HG02623 (cell line): ENCODE results near the gene TBL3.
A peak's percentile ranks its signal among the peaks of the same experiment; 100 is the strongest.

Experiments
- ATAC-seq: cut with Tn5 transposase; IDR thresholded peaks from one replicate; pipeline ENCODE4 v1.9.1; 2021; ENCODE audit warnings: moderate library complexity; ENCODE audit not compliant: unreplicated experiment

Gene TBL3

GRCh38 chr16:1981398-1981836 is 9.6 kb downstream of the TBL3 start, which contains the start of gene NOXO1:
NOXO1 (minus strand) TSS chr16:1981469; CDS start chr16:1981179, 290 bp downstream.
- ATAC-seq = no peak

DNA sequence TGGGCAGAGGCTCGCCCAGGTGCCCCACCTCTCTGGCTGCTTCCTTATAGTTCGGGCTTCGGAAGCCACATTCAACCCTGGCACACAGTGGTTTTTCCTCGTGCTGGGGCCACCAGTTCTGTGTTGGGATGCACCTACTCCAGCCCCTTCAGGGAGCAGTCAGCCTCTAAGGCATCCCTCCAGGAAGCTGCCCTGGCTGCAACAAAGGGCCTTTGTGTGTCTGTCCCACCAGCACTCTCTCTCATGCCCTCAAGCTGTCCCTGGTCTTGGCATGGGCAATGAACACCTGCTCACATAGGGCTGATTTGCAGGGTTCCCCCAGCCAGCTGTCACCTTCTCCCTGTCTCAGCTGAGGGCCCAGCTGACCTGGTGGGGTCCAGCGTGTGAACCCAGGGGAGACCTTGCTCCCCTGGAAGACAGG is 10.2 kb downstream of the TBL3 start:
- no peak for ATAC-seq

GRCh38 chr16:1982991-1983543 is 11.2 kb downstream of the TBL3 start:
- ATAC-seq = no peak

DNA sequence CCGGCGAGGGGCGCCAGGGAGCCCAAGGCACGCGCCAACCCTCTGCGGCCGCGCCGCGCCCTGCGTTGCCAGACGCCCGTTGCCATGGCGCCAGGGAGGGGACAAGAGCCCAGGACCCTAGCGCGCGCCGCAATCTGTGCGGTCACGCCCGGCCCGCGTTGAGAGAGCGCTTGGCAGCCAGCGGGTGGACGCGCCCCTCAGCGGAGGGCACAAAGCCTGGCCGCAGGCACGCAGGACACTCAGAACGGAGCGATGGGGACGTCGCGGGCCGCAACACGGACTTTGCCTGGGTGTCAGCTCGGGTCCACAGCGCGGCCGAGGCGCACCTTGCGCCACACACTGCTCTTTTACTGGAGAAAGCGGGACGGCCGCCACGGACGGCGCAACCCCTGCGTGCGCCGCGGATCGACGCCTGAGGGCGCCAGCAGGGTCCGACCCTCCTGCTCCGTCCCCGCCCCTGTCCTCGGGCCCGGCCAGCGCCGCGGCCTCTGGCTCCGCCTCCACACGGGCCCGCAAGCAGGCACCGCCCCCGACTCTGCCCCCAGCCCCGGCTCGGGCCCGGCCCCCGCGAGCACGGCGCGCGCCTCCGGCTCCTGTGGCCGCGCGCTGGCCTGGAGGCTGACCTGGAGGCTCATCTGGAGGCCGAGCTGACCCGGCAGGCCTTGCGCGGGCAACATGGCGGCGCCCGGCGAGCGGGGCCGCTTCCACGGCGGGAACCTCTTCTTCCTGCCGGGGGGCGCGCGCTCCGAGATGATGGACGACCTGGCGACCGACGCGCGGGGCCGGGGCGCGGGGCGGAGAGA is 11.9 kb downstream of the TBL3 start, which contains the start of gene GFER:
Gene GFER, plus strand, starts transcription at position 650 of the 803 bp plus-strand sequence. Its CDS starts 26 bp downstream, at position 676.
- ATAC-seq = peak; percentile 70

DNA sequence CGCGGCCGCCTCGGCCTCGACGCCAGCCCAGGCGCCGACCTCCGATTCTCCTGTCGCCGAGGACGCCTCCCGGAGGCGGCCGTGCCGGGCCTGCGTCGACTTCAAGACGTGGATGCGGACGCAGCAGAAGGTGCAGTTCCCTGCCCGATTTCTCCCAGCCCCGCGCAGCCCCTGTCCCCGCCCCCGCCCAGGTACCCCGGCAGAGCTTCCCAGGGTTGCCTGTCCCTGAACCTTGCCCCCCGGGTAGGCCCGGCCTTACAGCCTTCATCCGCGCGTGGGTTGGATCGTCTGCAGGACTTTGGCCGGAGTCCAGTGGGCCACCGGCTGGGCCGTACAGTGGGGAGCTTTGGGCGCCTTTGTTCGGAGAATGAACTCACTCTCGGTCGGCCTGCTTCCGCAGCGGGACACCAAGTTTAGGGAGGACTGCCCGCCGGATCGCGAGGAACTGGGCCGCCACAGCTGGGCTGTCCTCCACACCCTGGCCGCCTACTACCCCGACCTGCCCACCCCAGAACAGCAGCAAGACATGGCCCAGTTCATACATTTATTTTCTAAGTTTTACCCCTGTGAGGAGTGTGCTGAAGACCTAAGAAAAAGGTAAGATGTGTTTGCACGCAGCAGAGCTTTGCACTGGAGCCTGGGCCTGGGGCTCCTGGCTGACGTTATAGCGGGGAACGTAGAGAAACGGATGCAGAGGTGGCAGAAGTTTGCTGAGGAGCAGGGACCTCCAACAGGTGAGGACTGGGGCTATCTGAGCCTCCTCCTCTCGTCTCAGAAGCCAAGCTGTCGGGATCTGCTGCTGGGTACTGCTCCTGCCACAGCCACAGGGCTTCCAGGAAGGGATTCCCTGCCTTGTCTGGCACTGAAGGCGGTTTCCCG is 12.7 kb downstream of the TBL3 start:
- ATAC-seq = no peak

- ATAC-seq = no peak
Observed at GRCh38 chr16:1985466-1986150, 13.8 kb downstream of the TBL3 start.

DNA sequence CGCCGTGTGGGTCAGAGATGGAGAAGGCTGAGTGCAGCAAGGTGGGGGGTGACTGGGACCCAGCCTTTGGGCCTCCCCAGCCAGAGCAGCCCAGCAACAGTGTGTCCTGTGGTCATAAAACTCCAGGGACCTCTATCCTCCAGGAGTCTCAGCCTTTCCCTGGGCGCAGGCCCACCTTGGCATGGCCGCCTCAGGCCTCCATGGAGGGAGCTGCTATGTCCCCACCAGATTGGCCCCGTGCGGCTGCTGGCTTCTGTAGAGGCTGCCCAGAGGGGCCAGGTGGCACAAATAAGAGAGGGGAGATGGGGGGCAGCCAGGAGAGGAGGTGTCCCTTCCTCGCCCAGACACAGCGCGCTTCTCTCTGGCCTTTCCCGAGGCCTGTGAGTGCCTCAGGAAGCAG is 15.3 kb downstream of the TBL3 start:
- ATAC-seq = no peak

DNA sequence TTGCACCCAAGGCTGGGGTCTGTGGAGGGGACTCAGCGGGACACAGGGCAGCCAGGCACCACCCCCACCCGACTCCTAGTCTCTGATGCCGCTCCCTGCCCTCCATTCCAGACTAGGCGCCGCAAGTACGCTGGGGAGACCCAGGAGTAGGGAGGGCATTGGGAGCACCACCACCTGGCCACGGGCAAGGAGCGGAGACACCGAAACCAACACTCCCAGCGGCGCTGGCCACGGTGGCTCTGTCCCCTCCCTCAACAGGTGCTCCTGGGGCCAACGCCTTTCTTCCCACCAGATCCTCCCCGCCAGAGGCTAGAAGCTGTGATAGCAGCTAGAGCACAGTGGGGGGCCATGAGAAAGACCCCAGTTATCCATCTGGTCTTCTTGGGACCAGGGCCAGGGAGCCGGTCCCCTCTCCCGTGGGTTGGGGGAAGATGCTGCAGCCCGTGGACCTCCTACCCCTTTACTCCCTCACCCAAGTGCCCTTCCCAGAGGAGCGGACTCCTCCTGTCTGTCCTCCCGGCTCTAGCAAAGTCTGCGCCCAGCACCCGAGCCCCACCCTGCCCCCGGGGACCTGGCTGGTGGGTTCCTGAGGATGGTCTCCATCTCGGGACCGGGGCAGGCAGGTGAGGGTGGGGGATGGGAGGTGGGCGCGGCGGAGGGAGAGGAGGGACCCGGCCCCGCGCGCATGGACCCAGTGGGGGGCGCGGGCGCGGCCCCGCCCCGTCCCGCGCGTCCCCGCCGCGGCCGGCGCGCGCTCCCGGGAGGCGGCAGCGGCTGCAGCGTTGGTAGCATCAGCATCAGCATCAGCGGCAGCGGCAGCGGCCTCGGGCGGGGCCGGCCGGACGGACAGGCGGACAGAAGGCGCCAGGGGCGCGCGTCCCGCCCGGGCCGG is 17.6 kb downstream of the TBL3 start, which contains the start of gene SYNGR3:
Gene SYNGR3, plus strand, starts transcription at position 762 of the 892 bp plus-strand sequence. CDS start 133 bp downstream, outside the sequence.
- no peak for ATAC-seq

DNA sequence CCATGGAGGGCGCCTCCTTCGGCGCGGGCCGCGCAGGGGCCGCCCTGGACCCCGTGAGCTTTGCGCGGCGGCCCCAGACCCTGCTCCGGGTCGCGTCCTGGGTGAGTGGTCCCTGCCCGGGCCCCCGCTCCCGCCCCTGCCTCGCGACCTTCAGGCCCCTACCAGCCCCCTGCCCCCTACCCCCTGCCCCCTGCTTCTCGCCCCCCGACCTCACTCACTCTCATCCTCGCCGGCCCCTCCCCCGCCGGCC is 18.2 kb downstream of the TBL3 start:
- ATAC-seq = no peak

- ATAC-seq = no peak
Observed at GRCh38 chr16:1990351-1991134, 18.7 kb downstream of the TBL3 start.

DNA sequence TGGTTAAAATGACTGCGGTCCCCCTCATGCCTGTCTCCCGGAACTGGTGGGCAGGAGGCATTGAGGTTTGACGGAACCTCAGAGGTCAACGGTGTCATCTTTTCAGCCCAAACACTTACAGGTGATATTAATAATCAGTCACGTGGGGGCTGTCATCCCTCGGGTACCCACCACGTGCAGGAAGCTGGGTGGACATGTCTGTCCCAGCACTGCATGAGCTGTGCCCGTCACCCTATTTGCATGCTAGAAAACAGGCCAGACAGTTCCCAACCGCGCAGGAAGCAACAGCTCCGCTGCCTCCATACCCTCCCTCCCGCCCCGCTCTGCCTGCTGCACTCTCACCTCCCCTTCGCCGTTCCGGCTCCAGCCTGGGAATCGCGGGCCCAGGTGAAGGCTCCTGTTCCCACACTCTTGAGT is 19.3 kb downstream of the TBL3 start:
- ATAC-seq = no peak

GRCh38 chr16:1991588-1991947 is 19.7 kb downstream of the TBL3 start:
- no peak for ATAC-seq

GRCh38 chr16:1991948-1992703 is 20.3 kb downstream of the TBL3 start:
- peak; percentile 41 for ATAC-seq

DNA sequence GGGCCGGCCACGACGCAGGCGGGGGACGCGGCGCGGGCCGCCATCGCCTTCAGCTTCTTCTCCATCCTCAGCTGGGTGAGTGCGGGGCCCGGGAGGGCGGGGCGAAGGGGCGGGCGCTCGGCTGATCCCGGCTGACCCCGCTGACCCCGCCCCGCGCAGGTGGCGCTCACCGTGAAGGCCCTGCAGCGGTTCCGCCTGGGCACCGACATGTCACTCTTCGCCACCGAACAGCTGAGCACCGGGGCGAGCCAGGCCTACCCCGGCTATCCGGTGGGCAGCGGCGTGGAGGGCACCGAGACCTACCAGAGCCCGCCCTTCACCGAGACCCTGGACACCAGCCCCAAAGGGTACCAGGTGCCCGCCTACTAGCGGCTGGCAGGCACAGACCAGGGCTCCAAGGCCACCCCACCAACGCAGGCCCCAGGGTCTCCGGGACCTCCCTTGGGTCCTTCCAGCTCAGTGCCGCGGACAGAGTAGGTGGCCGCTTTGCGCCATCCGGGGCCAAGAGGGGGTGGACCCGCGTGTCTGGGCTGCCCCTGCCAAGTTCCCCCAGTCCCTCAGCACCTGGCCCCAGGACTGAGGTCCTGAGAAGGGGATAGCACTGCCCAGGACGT is 21.0 kb downstream of the TBL3 start:
- ATAC-seq = no peak

DNA sequence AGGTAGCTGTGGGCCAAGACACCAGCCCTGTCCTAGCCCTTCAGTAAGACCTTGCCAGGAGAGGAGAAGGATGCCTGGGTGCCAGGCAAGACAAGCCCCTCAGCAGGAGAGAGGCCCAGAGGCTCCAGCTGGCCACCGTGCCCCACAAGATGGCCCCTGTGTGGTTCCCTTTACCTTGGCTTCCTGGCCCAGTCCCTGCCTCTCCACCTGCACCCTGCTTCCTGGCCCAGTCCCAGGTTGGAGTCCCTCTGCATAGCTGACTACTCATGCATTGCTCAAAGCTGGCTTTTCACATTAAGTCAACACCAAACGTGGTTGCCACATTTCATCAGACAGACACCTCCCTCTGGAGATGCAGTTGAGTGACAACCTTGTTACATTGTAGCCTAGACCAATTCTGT is 21.9 kb downstream of the TBL3 start:
- no peak for ATAC-seq

DNA sequence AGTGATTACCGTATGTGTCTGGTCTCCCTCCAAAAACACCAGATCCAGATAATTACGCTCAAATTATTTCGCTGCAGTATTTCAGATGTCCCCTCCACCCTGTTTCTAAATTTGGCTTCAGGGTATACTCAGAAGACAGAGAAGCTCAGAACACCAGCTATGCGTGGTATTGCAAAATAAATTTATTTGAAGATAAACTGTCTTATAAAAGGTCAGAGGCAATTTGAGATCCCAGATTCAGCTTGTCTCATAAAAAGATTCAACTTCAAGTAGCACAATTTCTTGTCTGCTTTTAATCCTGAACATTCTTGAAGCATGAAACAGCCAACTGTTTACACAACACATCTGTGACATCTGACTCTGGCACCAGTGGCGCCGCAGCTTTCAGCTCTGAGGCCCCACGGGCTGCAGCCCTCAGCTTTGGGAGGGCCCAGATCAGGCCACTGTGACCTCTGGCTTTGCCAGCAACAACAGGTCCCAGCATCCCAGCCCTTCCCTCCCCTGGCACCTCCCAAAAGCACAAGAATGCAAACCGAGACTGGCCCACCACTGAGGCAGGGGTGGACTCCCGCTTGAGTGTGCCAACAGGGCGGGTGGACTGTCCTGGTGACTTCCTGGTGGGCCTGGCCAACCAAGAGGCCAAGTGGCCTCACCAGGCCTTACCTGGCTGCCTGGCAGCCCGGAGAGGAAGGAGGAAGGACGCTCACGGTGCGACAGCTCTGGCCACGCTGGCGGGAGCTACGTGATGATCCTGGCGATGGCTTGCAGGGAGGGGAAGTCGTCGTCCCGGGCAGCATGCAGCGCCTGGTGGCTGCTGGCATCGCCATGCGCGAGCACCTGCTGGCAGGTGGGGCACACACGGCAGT is 25.9 kb downstream of the TBL3 start:
- no peak for ATAC-seq

DNA sequence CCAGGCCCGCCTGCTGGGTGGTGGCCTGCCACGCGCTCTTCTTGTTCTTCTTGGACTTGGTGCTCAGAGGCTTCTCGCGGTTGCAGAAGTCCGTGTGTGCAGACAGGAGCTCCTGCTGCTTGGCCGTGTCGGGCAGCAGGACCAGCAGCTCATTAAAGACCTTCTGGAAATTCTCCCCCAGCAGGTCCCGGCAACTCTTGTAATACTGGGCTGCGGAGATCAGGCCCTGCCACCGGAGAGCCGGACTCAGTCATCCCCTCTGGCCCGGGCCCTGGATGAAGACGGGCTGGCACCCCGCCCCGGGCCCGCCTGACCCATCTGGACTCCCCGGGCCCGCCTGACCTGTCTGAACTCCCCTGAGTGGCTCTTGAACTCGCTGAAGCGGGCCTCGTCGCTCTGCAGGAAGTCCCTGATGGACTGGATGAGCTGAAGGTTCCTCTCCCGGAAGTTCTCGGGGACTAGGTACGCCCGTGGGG is 26.5 kb downstream of the TBL3 start:
- ATAC-seq = no peak
